Measurements from ENCODE around the gene DMAC2L.

Gene DMAC2L

GRCh38 chr14:50308363-50308915 lies 3.7 kb upstream of the DMAC2L start:
- no peak overlapping the region for H3K4me3 ChIP-seq (ENCODE audit: low read depth, low read length)
- H2BK5ac ChIP-seq (ENCODE audit: low read depth, low read length, poor library complexity), result no peak overlapping the region
- no peak overlapping the region for H2AK5ac ChIP-seq (ENCODE audit: low read length)
- H3K36me3 ChIP-seq (ENCODE audit: control insufficient read depth in 1 of 2, insufficient read depth in 2 of 2, low read length in 2 of 2), result no peaks in the 10 kb centered on the region
- peaks cover 10% of the 10 kb centered on the region for H3K79me2 ChIP-seq (ENCODE audit: control insufficient read depth, insufficient read depth, low read length, poor library complexity)
- H3K4ac ChIP-seq (ENCODE audit: low read depth, low read length), result no peak overlapping the region
- no CpG with 5 or more reads among the region's 4 CpGs for WGBS (ENCODE audit: extremely low coverage, insufficient coverage, insufficient read length)
- H3K4me1 ChIP-seq (ENCODE audit: control insufficient read depth in 1 of 2, insufficient read depth in 2 of 2, low read length in 2 of 2), result peaks cover 0 to 4% of the 10 kb centered on the region in 2 experiments
- no peak overlapping the region for H4K91ac ChIP-seq (ENCODE audit: low read depth, low read length)
- H4K8ac ChIP-seq (ENCODE audit: low read depth, low read length), result no peak overlapping the region
- H3K4me2 ChIP-seq (ENCODE audit: low read length), result no peak overlapping the region
- H3K18ac ChIP-seq (ENCODE audit: low read length), result no peak overlapping the region
- no peak overlapping the region for H3K14ac ChIP-seq (ENCODE audit: low read length)
- H3K23ac ChIP-seq (ENCODE audit: low read length), result no peak overlapping the region
- no peaks in the 10 kb centered on the region for H3K27me3 ChIP-seq (ENCODE audit: insufficient read depth, low read length)
- H3K9me3 ChIP-seq (ENCODE audit: insufficient read depth, low read depth, low read length), result no peaks in the 10 kb centered on the region
- no peak overlapping the region for H3K27ac ChIP-seq (ENCODE audit: low read depth, low read length)
- no peak overlapping the region for H3K9ac ChIP-seq (ENCODE audit: low read length)
- peaks cover 7% of the 10 kb centered on the region for H3K79me1 ChIP-seq (ENCODE audit: low read length)
- H2BK12ac ChIP-seq (ENCODE audit: low read length), result no peak overlapping the region
- DNase-seq, result no peak
- H4K12ac ChIP-seq (ENCODE audit: low read depth, low read length), result no peak overlapping the region
- no peak overlapping the region for H2BK120ac ChIP-seq (ENCODE audit: insufficient read depth, low read length, poor library complexity)
- no peak overlapping the region for H2AFZ ChIP-seq (ENCODE audit: insufficient read depth, low read length, poor library complexity)

GRCh38 chr14:50310445-50310844 lies 1.7 kb upstream of the DMAC2L start:
- no peak overlapping the region for H2BK12ac ChIP-seq (ENCODE audit: low read length)
- no peak overlapping the region for H4K8ac ChIP-seq (ENCODE audit: low read depth, low read length)
- WGBS (ENCODE audit: extremely low coverage, insufficient coverage, insufficient read length), result no CpG with 5 or more reads among the region's 4 CpGs
- peaks cover 10% of the 10 kb centered on the region for H3K79me2 ChIP-seq (ENCODE audit: control insufficient read depth, insufficient read depth, low read length, poor library complexity)
- no peak overlapping the region for H2AFZ ChIP-seq (ENCODE audit: insufficient read depth, low read length, poor library complexity)
- H3K9me3 ChIP-seq (ENCODE audit: insufficient read depth, low read depth, low read length), result peaks cover 1% of the 10 kb centered on the region
- no peak overlapping the region for H2BK120ac ChIP-seq (ENCODE audit: insufficient read depth, low read length, poor library complexity)
- H4K91ac ChIP-seq (ENCODE audit: low read depth, low read length), result no peak overlapping the region
- no peak overlapping the region for H3K9ac ChIP-seq (ENCODE audit: low read length)
- H3K4me1 ChIP-seq (ENCODE audit: control insufficient read depth in 1 of 2, insufficient read depth in 2 of 2, low read length in 2 of 2), result peaks cover 0 to 4% of the 10 kb centered on the region in 2 experiments
- H3K27ac ChIP-seq (ENCODE audit: low read depth, low read length), result no peak overlapping the region
- H3K18ac ChIP-seq (ENCODE audit: low read length), result no peak overlapping the region
- H3K4me3 ChIP-seq (ENCODE audit: low read depth, low read length), result no peak overlapping the region
- no peak for DNase-seq
- no peak overlapping the region for H3K23ac ChIP-seq (ENCODE audit: low read length)
- H3K14ac ChIP-seq (ENCODE audit: low read length), result no peak overlapping the region
- H3K79me1 ChIP-seq (ENCODE audit: low read length), result peaks cover 7% of the 10 kb centered on the region
- H3K4me2 ChIP-seq (ENCODE audit: low read length), result no peak overlapping the region
- H3K36me3 ChIP-seq (ENCODE audit: control insufficient read depth in 1 of 2, insufficient read depth in 2 of 2, low read length in 2 of 2), result peaks cover 3 to 4% of the 10 kb centered on the region in 2 experiments
- H2AK5ac ChIP-seq (ENCODE audit: low read length), result no peak overlapping the region
- H2BK5ac ChIP-seq (ENCODE audit: low read depth, low read length, poor library complexity), result no peak overlapping the region
- no peaks in the 10 kb centered on the region for H3K27me3 ChIP-seq (ENCODE audit: insufficient read depth, low read length)
- H4K12ac ChIP-seq (ENCODE audit: low read depth, low read length), result no peak overlapping the region
- peak overlapping the region; percentile 27 for H3K4ac ChIP-seq (ENCODE audit: low read depth, low read length)

- Histone ChIP-seq H4K91ac (ENCODE audit: low read depth, low read length) (no peak overlapping the region), H2BK5ac (ENCODE audit: low read depth, low read length, poor library complexity) (no peak overlapping the region), H3K36me3 (ENCODE audit: control insufficient read depth in 1 of 2, insufficient read depth in 2 of 2, low read length in 2 of 2) (peaks cover 3 to 4% of the 10 kb centered on the region in 2 experiments), H3K4me2 (ENCODE audit: low read length) (peak overlapping the region; percentile 90), H3K27ac (ENCODE audit: low read depth, low read length) (no peak overlapping the region), H2AK5ac (ENCODE audit: low read length) (no peak overlapping the region), H3K9ac (ENCODE audit: low read length) (peak overlapping the region; percentile 68), H3K4ac (ENCODE audit: low read depth, low read length) (peak overlapping the region; percentile 16), H3K4me3 (ENCODE audit: low read depth, low read length) (peak overlapping the region; percentile 85), H3K18ac (ENCODE audit: low read length) (peak overlapping the region; percentile 23), H3K23ac (ENCODE audit: low read length) (no peak overlapping the region), H3K9me3 (ENCODE audit: insufficient read depth, low read depth, low read length) (peaks cover 1% of the 10 kb centered on the region), H4K8ac (ENCODE audit: low read depth, low read length) (peak overlapping the region; percentile 34), H3K27me3 (ENCODE audit: insufficient read depth, low read length) (no peaks in the 10 kb centered on the region), H2BK120ac (ENCODE audit: insufficient read depth, low read length, poor library complexity) (peak overlapping the region; percentile 12), H3K79me2 (ENCODE audit: control insufficient read depth, insufficient read depth, low read length, poor library complexity) (peaks cover 10% of the 10 kb centered on the region), H4K12ac (ENCODE audit: low read depth, low read length) (peak overlapping the region; percentile 46), H2BK12ac (ENCODE audit: low read length) (no peak overlapping the region), H3K4me1 (ENCODE audit: control insufficient read depth in 1 of 2, insufficient read depth in 2 of 2, low read length in 2 of 2) (peaks cover 0 to 4% of the 10 kb centered on the region in 2 experiments), H2AFZ (ENCODE audit: insufficient read depth, low read length, poor library complexity) (peak overlapping the region; percentile 69), H3K14ac (ENCODE audit: low read length) (no peak overlapping the region), H3K79me1 (ENCODE audit: low read length) (peaks cover 7% of the 10 kb centered on the region)
- DNase-seq, result no peak
- no CpG with 5 or more reads among the region's 18 CpGs for WGBS (ENCODE audit: extremely low coverage, insufficient coverage, insufficient read length)
These were observed 670 bp upstream of the DMAC2L start for GRCh38 chr14:50311337-50311971.

DNA sequence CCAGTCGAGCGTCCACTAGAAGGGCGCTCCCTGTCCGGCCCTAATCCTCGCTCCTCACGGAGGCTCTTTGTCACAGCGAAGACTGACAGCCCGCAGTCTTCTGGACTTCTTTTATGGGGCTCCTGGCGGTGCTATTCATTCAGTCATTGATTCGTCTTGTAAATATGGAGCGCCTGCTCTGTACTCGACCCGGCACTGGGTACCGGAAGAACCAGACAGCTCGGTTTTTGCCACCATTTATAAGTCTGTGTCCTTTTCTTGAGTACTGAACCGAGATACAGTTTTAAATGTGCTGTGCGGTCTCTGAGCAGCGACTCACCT lies 570 bp downstream of the DMAC2L start:
- H3K27ac ChIP-seq (ENCODE audit: low read depth, low read length), result no peak overlapping the region

More for the DNA sequence above, 570 bp downstream of the DMAC2L start:
- H3K79me2 ChIP-seq (ENCODE audit: control insufficient read depth, insufficient read depth, low read length, poor library complexity), result peaks cover 10% of the 10 kb centered on the region
- H3K9ac ChIP-seq (ENCODE audit: low read length), result peak overlapping the region; percentile 28
- peaks cover 3 to 4% of the 10 kb centered on the region in 2 experiments for H3K36me3 ChIP-seq (ENCODE audit: control insufficient read depth in 1 of 2, insufficient read depth in 2 of 2, low read length in 2 of 2)
- peaks cover 7% of the 10 kb centered on the region for H3K79me1 ChIP-seq (ENCODE audit: low read length)
- peak overlapping the region; percentile 33 for H4K91ac ChIP-seq (ENCODE audit: low read depth, low read length)
- no CpG with 5 or more reads among the region's 18 CpGs for WGBS (ENCODE audit: extremely low coverage, insufficient coverage, insufficient read length)
- H4K12ac ChIP-seq (ENCODE audit: low read depth, low read length), result peak overlapping the region; percentile 63
- peak overlapping the region; percentile 93 for H2AFZ ChIP-seq (ENCODE audit: insufficient read depth, low read length, poor library complexity)
- no peak overlapping the region for H2AK5ac ChIP-seq (ENCODE audit: low read length)
- H3K4ac ChIP-seq (ENCODE audit: low read depth, low read length), result no peak overlapping the region
- H3K23ac ChIP-seq (ENCODE audit: low read length), result no peak overlapping the region
- peak in 1 of 2 donors; percentile 37 for DNase-seq
- peaks cover 0 to 4% of the 10 kb centered on the region in 2 experiments for H3K4me1 ChIP-seq (ENCODE audit: control insufficient read depth in 1 of 2, insufficient read depth in 2 of 2, low read length in 2 of 2)
- H2BK120ac ChIP-seq (ENCODE audit: insufficient read depth, low read length, poor library complexity), result peak overlapping the region; percentile 73
- peak overlapping the region; percentile 68 for H2BK5ac ChIP-seq (ENCODE audit: low read depth, low read length, poor library complexity)
- no peaks in the 10 kb centered on the region for H3K27me3 ChIP-seq (ENCODE audit: insufficient read depth, low read length)
- peaks cover 1% of the 10 kb centered on the region for H3K9me3 ChIP-seq (ENCODE audit: insufficient read depth, low read depth, low read length)
- H3K4me2 ChIP-seq (ENCODE audit: low read length), result peak overlapping the region; percentile 68
- H4K8ac ChIP-seq (ENCODE audit: low read depth, low read length), result peak overlapping the region; percentile 92
- H3K4me3 ChIP-seq (ENCODE audit: low read depth, low read length), result peak overlapping the region; percentile 68
- H3K14ac ChIP-seq (ENCODE audit: low read length), result peak overlapping the region; percentile 91
- H3K18ac ChIP-seq (ENCODE audit: low read length), result peak overlapping the region; percentile 81
- H2BK12ac ChIP-seq (ENCODE audit: low read length), result no peak overlapping the region
